Daoy (cell line): Measurements from ENCODE around the gene WAPL. TPM values are rescaled to one million over a fixed set of nuclear protein-coding genes. Genes with fewer than 3 reads are reported as not detected.
A peak's percentile ranks its signal among the peaks of the same experiment; 100 is the strongest.
"Not testable (repeated sequence)": the region's sequence is repeated elsewhere in the genome, so short reads cannot be mapped to it uniquely, and the experiment has no call there.

Experiments used
- DNase-seq: peaks from one replicate; pipeline ENCODE4 v3.0.0-alpha.2; 2015; ENCODE audit warnings: low read depth
- total RNA-seq: library from RNA; depleted of rRNA; stranded (reverse); fragments of >200 nt; shearing (Covaris generic); gene quantifications from 2 replicates; pipeline ENCODE4 v1.2.3, GENCODE V29; 2014

The WAPL gene
- total RNA-seq, 1 experiment from 2014 or later, result 31.1 TPM

DNA sequence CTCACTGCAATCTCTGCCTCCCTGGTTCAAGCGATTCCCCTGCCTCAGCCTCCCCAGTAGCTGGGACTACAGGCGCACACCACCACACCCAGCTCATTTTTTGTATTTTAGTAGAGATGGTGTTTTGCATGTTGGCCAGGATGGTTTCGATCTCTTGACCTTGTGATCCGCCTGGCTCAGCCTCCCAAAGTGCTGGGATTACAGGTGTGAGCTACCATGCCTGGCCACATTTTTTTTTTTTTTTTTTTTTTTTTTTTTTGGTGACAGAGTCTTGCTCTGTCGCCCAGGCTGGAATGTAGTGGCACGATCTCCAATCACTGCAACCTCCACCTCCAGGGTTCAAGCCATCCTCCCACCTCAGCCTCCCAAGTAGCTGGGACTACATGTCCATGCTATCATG is 4.1 kb upstream of the WAPL start:
- not testable (repeated sequence) for DNase-seq

DNA sequence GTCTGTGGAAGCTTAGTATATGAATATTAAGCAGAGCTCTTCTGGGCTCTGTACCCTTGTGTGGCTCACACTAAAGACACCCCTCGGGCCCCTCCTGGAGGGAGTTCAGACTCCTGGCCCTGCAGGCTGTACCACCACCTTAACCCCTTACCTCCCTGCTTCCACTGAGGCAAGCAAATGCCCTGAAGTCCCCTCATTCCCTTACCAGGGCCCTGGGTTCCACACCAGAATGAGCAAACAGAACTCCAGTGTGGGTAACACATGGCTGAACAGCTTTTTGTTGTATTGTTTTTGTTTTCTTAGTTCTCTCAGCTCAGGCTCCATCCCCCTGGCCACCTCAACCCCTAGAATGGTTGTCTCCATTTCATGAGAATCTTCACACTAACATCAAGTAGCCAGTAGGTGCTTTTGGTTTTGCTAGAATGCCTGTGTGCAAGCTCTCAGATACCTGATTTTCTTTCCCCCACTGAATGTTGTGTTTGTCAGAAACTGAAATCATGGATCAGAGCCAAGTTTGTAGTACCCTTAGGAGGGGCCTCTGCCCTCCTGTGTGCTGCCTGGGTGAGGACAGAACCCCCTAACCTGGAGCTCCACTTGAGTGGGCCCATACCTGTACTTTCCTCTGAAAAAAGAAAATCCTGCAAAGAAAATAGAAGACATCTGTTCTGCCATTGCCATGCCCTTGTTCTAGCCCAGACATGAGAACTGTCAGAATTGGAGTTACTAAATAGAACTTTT is 2.8 kb upstream of the WAPL start:
- no peak for DNase-seq

DNA sequence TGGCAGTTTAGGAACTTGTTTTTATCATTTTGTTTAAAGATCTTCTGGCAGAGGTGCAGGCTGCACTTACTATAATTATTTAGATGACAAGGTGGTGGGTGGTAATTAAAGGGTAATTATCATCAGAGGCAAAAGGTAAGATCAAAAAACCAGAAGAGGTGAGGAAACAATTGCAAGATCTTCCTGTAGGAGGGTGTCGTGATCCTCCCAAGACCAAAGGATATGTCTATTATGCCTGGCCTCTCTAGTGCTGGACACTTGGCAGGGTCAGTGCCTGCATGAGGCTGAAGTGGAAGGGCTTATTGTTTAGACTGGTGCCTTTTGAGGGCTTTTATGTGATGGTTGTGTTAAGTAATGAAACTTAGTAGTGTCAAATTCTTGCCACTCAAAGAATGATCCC is 1.8 kb upstream of the WAPL start:
- no peak for DNase-seq

DNA sequence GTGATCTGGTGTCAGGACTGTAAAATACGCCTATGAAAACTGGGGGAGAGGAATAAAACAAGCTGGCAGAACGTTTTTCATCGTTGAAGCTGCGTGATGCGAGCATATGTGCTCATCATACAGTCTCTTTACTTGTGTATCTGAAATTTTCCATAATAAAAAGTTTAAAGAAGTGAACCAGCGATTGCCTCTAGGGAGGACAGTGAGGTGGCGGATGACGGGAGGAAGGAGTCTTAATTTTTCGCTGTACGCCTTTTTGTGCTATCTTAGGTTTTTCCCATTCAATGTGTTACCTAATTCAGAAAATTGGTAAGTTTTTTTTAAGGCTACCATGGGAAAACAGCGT is 891 bp upstream of the WAPL start:
- DNase-seq, result no peak

DNA sequence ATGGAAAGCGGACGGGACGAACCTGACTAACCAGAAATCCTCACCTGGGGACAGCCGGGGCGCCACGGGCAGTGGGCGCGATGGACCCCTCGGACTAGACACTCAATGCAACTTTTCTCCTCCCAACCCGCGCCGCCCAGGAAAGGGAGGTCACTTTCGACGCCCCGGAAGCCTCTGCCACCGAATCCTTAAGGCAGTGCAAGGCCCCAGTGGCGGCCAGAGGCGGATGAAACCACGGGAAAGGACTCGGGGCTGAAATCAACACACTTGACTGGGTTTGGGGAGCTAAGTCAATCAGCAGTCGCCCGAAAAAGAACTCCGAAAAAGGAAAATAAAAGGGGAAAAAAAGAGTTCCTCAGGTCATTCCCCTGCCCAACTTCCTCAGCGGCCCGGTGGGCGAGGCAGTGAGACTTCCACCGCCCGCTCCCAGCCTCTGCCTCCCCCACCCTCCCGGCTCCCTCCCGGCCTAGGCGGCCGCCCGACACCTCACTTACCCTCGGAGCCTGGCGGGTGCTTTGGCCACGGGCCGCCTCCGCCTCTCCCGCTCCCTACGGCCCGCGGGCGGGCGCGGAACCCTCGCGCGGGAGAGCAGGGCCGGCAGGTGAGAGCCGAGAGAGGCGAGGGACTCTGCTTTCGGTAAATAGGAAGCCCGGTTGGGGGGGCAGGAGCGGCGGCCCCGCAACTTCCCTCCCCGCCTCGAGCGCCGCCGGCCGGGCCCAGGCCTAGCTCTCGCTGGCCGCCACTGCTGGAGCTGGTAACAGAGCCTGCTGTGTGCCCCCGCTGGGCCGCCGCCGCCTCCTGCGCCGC is 518 bp downstream of the WAPL start:
- peak; percentile 51 for DNase-seq

DNA sequence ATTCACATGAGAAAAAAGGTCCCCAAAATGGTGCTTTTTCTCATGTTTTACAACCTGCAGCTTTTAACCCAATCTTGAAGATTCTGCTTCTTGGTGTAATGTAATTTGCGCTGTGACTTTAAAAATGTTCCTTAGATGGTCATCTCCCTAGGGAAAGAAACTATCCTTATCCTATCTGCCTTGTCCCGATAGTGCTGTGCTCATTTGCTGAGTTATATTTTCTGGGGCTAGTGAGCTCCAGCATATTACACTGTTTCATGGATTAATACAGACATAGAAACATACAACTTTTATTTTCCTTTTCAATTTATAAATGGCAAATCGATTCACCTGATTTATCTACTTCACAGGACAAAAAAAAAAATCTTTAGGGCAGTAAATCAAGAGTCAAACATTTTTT is 2.8 kb downstream of the WAPL start:
- DNase-seq, result no peak

DNA sequence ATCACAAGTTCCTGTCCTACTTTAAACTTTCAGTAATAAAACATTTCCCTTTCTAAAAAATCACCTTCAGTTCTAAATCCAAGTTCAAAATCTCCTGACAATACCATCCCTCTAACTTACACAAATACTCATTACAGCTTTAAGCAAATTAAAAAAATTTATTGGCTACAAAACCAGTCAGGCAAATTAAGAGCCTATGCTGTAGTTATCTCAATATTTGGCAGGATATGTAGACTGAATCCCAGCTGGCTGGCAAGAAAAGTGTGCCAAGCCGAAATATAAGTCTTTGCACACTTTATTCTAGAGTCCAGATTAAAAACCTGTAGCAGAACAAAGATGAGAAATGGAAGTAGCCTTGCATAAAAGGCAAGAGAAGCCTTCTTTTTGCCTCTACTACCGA is 9.5 kb downstream of the WAPL start:
- no peak for DNase-seq

DNA sequence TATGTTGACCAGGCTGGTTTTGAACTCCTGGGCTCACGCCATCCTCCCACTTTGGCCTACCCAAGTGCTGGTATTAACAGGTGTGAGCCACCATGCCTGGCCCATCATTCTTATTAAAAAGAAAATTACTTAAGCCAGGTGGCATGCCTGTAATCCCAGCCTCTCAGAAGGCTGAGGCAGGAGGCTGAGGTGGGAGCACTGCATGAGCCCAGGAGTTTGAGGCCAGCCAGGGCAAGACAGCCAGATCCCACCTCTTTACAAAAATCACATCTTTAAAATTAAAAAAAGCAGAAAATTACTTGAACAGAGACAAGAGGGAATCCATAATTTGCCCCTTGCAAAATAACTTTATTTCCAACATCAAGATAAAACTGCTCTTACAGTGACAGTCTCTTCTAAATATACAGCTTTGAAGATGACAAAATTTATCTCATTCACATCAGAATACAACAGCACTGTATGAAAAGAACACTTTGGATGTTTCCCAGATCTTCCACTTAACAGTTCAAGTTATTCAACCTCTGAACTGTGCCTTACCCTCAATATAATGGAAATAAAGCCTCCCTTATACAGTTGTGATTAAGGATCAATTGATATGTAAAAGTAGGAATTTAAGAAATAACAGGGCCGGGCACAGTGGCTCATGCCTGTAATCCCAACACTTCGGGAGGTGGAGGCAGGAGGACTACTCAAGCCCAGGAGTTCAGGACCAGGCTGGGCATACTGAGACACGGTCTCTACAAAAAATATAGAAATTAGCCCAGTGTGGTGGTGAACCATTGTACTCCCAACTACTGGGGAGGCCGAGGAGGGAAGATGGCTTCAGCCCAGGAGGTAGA is 10.3 kb downstream of the WAPL start:
- DNase-seq, result no peak

DNA sequence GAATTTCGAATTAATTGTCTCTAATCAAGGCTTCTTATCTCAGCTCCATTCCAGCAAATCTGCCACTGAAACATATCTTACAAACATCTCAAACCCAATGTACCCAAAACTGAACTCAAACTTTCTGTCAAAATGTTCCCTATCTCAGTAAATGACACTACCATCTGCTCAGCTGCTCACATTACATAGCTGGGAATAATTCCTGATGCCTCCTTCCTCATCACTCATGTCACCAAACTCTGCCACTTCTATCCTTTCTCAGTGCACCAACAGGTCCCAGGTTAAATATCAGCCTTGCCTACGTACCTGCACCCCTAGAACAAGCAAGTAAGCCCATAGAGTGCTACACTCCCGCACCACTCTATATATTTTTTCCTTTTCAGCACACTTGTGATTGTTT is 12.4 kb downstream of the WAPL start:
- DNase-seq, result no peak

DNA sequence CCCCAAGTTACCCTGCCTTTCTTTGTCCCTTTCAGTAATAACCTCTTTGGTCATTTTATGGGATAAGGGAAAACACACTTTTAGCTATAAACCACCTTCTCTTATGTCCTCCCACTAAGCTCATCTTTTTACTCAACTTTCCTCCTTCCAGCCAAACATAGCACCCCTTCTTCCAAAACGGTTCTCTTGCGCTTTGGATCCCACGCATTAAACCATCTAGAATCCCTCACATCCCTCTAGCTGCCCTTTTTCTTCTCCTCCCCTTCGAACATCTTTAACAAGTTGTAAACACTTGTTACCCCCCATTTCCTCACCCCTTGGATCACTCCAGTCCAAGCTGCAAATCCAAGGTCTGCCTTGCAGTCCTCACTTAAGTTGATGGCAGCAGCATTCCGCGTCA is 13.4 kb downstream of the WAPL start:
- DNase-seq, result no peak

DNA sequence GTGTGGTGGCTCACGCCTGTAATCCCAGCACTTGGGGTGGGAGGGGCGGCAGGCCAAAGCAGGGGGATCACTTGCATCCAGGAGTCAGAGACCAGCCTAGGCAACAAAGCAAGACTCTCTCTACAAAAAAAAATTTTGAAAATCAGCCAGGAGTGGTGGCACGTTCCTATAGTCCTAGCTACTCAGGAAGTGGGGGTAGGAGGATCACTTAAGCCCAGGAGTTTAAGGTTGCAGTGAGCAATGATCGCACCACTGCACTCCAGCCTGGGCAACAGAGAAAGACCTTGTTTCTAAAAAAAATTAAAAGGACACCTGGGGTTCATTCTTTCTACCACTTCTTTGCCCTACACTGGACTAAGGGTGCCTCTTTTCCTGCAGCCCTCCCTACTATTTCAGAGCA is 15.1 kb downstream of the WAPL start:
- DNase-seq, result no peak

DNA sequence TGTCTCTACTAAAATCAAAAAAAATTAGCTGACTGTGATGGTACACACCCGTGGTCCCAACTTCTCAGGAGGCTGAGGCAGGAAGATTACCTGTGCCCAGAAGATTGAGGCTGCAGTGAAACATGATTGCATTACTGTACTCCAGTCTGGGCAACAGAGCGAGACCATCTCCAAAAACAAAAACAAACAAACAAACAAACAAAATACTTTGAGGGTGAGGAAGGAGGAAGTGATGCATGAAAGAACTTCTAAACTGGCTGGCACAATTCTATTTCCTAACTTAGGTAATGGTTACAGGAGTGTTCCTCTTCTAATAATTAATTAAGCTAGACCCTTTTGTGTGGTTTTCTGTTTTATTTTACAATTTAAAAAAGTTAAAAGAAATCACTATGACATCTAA is 15.5 kb downstream of the WAPL start:
- DNase-seq, result no peak

DNA sequence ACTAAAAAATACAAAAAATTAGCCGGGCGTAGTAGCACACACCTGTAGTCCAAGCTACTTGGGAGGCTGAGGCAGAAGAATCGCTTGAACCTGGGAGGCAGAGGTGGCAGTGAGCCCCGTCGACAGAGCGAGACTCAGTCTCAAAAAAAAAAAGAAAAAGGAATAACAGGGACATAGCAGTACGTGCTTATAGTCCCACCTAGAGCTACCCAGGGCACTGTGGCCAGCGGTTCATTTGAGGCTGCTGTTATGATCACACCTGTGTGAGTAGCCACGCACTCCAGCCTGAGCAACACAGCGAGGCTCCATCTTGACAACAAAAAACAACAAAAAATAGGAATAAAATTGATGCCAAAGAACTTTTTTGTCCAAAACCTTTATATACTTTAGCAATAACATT is 17.1 kb downstream of the WAPL start:
- DNase-seq, result no peak

DNA sequence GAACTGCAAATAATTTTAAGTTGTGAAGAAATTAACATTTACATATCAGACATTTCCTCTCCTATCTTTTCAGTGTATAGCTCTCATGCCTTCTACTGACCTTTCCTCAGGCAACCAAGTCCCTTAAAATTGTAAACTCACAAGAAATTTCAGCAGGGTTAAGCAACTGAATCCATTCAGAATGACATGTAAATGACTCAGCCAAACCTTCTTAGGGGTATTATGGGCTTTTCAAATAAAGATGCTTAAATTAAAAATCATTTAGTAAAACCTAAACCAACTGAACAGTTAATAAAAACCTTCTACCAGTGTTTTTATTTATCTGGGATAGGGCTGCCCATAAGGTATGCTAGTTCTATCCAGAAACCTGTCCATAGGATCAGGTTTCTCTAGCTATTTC is 20.7 kb downstream of the WAPL start:
- DNase-seq, result no peak

DNA sequence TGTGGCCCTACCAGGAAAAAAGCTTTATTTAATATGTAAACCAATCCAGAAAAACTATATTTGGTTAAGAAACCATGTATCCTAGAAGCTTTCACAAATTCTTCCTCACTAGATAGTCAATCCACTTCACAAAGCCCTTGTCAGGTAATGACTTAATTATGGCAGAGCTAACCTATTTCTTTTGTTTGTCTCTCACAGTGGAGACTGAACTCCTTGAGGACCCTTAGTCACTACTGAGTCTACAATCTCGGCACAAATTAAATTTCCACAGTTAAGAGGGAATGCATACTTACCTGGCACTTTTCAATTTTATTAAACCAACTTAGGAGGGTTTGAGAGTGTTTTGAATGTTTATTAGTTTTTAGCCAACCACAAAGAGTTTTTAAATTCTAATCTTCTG is 23.0 kb downstream of the WAPL start:
- DNase-seq, result no peak

DNA sequence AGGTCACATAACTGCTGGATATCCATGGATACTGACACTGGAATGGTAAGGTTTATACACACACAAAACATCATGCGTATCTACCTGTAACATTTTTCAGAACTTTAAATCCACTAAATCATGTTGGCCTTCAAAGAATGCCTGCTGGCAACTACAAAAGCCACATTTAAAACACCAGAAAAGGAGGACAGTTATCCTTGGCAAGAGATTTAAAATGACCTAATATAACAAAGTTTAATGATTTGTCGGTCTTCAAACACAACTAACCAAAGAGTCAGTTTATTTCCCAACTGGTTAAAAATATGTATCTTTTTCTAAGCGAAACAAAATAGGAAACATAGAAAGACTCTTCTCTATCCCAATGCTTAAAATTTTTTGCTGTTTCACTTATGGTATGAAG is 24.0 kb downstream of the WAPL start:
- no peak for DNase-seq

DNA sequence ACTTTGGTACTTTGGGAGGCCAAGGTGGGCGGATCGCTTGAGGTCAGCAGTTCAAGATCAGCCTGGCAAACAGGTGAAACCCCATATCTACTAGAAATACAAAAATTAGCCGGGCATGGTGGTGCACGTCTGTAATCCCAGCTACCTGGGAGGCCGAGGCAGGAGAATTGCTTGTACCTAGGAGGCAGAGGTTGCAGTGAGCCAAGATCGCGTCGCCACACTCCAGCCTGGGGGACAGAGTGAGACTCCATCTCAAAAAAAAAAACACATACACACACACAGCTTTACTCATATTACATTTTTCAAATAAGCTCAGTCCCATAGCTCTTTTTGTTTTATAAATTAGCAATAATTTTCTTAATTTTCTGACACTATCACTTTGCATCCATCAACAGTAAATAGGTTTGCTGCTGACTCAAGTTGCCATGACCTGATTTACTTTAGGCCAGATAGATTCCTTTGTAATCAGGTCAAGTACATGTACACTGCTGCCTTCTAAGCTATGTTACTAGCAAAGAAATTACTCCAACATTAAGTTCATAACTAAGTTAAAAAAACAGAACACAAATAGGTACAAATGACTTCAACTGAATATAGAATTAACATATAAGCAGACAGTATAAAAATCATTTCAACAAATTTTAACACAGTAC is 31.5 kb downstream of the WAPL start:
- DNase-seq, result no peak

DNA sequence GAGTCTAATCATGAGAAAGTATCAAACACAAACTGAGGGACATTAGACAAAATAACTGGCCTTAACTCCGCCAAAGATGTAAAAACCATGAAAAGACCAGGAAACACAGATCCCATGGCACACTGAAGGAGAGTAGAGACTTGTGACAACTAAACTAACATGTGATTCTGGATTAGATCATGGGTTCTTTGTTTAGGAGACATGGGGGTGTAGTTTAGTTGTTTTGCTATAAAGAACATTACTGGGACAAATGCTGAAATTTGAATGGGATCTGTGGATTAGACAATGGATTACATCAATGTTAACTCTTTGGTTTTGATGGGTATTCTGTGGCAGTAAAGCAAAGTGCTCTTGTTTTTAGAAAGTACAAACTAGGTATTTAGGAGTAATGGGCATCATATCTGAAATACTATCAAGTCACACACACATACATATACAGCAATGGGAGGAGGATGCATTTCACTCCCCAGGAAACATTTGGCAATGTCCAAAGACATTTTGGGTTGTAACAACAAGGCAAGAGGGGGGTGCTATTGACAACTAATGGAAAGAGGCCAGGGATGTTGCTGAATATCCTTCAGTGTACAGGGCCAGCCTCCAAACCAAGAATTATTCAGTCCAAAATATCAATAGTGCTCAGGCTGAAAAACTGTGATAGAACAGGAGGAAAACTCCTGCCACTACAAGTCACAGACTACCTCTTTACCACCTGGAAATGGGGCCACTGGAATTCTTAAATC is 32.4 kb downstream of the WAPL start:
- DNase-seq, result no peak

DNA sequence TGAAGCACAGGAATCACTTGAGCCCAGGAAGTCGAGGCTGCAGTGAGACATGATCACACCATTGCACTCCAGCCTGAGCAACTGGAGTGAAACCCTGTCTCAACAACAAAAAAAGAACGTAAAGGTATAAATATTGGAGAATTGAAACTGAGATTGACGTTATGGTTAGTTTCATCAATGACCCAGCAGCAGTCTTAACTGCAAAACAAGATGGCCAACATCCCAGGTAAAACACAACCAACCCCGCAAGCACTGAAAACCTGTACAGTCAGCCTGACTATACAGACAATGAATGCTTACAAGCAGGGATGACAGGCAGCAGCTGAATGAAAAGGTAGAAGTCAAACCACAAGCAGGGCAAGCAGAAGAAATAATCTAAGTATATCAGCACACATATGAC is 34.7 kb downstream of the WAPL start:
- no peak for DNase-seq

DNA sequence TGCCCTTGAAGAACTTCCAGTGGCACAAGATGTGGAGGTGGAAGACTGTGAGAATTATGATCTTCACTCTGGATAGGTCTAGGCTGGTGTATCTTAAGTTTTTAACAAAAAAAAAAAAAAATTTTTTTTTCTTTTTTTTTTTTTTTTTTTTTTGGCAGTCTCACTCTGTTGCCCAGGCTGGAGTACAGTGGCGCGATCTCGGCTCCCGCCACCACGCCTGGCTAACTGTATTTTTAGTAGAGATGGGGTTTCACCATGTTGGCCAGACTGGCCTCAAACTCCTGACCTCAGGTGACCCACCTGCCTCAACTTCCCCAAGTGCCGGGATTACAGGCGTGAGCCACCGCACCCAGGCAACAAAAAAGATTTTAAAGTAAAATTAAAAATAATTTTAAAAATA is 37.9 kb downstream of the WAPL start:
- DNase-seq, result no peak

DNA sequence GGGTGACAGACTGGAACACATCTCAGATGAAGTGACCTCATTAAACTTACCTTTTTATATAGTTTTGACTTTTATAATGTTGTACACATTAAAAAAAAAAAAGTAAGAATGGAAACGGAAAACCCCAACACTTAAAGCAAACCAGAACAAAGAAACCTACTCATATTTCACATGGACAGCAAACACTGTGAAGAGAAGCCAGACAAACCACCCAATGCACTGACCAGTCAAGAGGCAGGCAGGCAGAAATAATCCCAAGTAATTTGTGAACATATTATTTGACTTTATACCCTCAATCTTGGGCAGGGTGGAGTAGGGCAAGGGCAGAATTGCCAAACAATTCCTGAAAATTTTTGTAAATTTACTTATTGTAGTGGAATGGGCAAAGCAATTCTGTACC is 39.8 kb downstream of the WAPL start:
- no peak for DNase-seq

DNA sequence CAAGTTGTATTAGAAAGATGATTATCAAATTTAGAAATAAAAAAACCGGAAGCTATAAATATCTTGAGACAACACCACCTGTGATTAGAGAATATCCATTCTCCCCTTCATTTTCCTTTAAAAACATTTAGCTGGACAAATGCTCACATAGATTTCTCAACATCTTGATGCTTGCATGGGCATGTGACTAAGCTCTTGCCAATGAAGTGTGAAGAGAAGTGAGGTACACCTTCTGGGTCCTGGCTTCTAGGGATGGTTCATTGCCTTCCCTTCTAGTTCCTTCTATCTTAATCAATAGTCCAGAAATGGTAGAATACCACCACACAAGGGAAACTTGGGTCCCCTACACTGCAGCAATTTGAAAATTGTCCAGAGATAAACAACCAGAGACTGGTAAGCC is 41.0 kb downstream of the WAPL start:
- DNase-seq, result no peak
